Type B pancreatic cell (in vitro differentiated cells): ENCODE results near the gene UPK1A. TPM values are rescaled to one million over a fixed set of nuclear protein-coding genes. Genes with fewer than 3 reads are reported as not detected.

Source experiments
- DNase-seq: peaks from one replicate; pipeline ENCODE4 v3.0.0; 2021; ENCODE audit warnings: mixed read lengths; ENCODE audit not compliant: unreplicated experiment; ENCODE audit errors: extremely low spot score
- H3K27ac Mint-ChIP-seq: 2 replicates; pipeline ENCODE4 v1.8.0; 2021; ENCODE audit warnings: mild to moderate bottlenecking, mixed read lengths
- H3K27me3 Mint-ChIP-seq: 2 replicates; pipeline ENCODE4 v1.8.0; 2021; ENCODE audit warnings: mixed read lengths
- H3K36me3 Mint-ChIP-seq: 2 replicates; pipeline ENCODE4 v1.8.0; 2021; ENCODE audit warnings: mixed read lengths
- H3K4me1 Mint-ChIP-seq: one replicate; pipeline ENCODE4 v1.8.0; 2021; ENCODE audit warnings: mixed read lengths; ENCODE audit not compliant: unreplicated experiment
- H3K4me3 Mint-ChIP-seq: 2 replicates; pipeline ENCODE4 v1.8.0; 2021; ENCODE audit warnings: mild to moderate bottlenecking, mixed read lengths
- H3K9me3 Mint-ChIP-seq: 2 replicates; pipeline ENCODE4 v1.8.0; 2021; ENCODE audit warnings: mixed read lengths
- CTCF ChIP-seq: fragments of 200-600 bp; sonication (generic); conservative IDR thresholded peaks from 2 replicates; pipeline ENCODE4 v1.5.0; 2021; ENCODE audit warnings: antibody characterized with exemption, mild to moderate bottlenecking
- total RNA-seq: library from RNA; stranded (reverse); gene quantifications from 2 replicates; pipeline ENCODE4 v1.2.1, GENCODE V29; 2021; ENCODE audit warnings: low replicate concordance

The UPK1A gene
- total RNA-seq, 1 donor from 2014 or later = 4.4 TPM

- no peak for DNase-seq
- no peak for TF ChIP-seq CTCF
- Mint-ChIP-seq H3K27me3 (no peaks in the 10 kb centered on the region), H3K4me3 (no peak overlapping the region), H3K4me1 (no peaks in the 10 kb centered on the region), H3K27ac (no peak overlapping the region), H3K9me3 (no peaks in the 10 kb centered on the region), H3K36me3 (peaks cover 25% of the 10 kb centered on the region)
Measured at GRCh38 chr19:35655600-35655999, 10.7 kb upstream of the UPK1A start.

- DNase-seq = no peak
- no peaks in the 10 kb centered on the region for H3K4me1 Mint-ChIP-seq
- peaks cover 25% of the 10 kb centered on the region for H3K36me3 Mint-ChIP-seq
- no peak overlapping the region for H3K4me3 Mint-ChIP-seq
- no peak for TF ChIP-seq CTCF
- no peak overlapping the region for H3K27ac Mint-ChIP-seq
- H3K9me3 Mint-ChIP-seq = no peaks in the 10 kb centered on the region
- no peaks in the 10 kb centered on the region for H3K27me3 Mint-ChIP-seq
Measured at GRCh38 chr19:35656700-35657099, 9.6 kb upstream of the UPK1A start.

- H3K27me3 Mint-ChIP-seq = no peaks in the 10 kb centered on the region
- peak; percentile 42 for TF ChIP-seq CTCF
- H3K36me3 Mint-ChIP-seq = peaks cover 29% of the 10 kb centered on the region
- no peak overlapping the region for H3K4me3 Mint-ChIP-seq
- H3K4me1 Mint-ChIP-seq = no peaks in the 10 kb centered on the region
- no peaks in the 10 kb centered on the region for H3K9me3 Mint-ChIP-seq
- H3K27ac Mint-ChIP-seq = no peak overlapping the region
- no peak for DNase-seq
Measured at GRCh38 chr19:35657904-35658700, 8.2 kb upstream of the UPK1A start.

DNA sequence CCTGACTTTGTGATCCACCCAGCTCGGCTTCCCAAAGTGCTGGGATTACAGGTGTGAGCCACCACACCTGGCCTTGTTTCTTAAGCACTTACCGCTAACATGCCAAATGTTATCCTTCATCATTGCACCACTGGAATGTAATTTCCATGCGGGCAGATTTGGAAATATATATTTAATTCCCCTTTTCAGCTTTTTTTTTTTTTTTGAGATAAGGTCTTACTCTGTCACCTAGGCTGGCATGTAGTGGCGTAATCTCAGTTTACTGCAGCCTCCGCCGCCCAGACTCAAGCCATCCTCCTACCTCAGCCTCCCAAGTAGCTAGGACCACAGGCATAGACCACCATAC, 4.3 kb upstream of the UPK1A start:
- Mint-ChIP-seq H3K4me3 (no peak overlapping the region), H3K27me3 (no peaks in the 10 kb centered on the region), H3K9me3 (no peaks in the 10 kb centered on the region), H3K4me1 (no peaks in the 10 kb centered on the region), H3K27ac (no peak overlapping the region), H3K36me3 (peaks cover 20% of the 10 kb centered on the region)
- TF ChIP-seq CTCF = no peak
- DNase-seq = no peak

GRCh38 chr19:35663981-35664380, 2.3 kb upstream of the UPK1A start:
- DNase-seq = no peak
- TF ChIP-seq CTCF = no peak
- H3K9me3 Mint-ChIP-seq = no peaks in the 10 kb centered on the region

More at GRCh38 chr19:35663981-35664380, 2.3 kb upstream of the UPK1A start:
- peaks cover 13% of the 10 kb centered on the region for H3K36me3 Mint-ChIP-seq
- H3K27ac Mint-ChIP-seq = no peak overlapping the region
- H3K4me1 Mint-ChIP-seq = no peaks in the 10 kb centered on the region
- H3K27me3 Mint-ChIP-seq = peaks cover under 1% of the 10 kb centered on the region
- no peak overlapping the region for H3K4me3 Mint-ChIP-seq
